Prostate gland (tissue), 2 donors: ENCODE data around the gene GDF7. TPM values are rescaled to one million over a fixed set of nuclear protein-coding genes. Genes with fewer than 3 reads are reported as not detected.

Source experiments
- DNase-seq: peaks from one replicate; pipeline ENCODE4 v3.0.0-alpha.2; 2019; ENCODE audit warnings: low spot score
- H3K27ac ChIP-seq, 2 donors: fragments of 200-600 bp; sonication (generic); 2 replicates each; pipeline ENCODE4 v1.5.1; 2017 to 2019
- H3K27me3 ChIP-seq: fragments of 200-600 bp; sonication (generic); replicated peaks from 2 replicates; pipeline ENCODE4 v1.5.1; 2019; ENCODE audit not compliant: insufficient read depth
- H3K36me3 ChIP-seq, 2 donors: fragments of 200-600 bp; sonication (generic); 1 replicate in 1 of 2; 2 replicates in 1 of 2; pipeline versions ENCODE4 v1.5.1 to v1.8.1; 2017 to 2019
- H3K4me1 ChIP-seq: fragments of 200-600 bp; sonication (generic); replicated peaks from 2 replicates; pipeline ENCODE4 v1.5.1; 2019
- H3K4me3 ChIP-seq, 2 donors: fragments of 200-600 bp; sonication (generic); 2 replicates each; pipeline ENCODE4 v1.5.1; 2017 to 2019
- H3K9me3 ChIP-seq: fragments of 200-600 bp; sonication (generic); 2 replicates; pipeline ENCODE4 v1.5.1; 2017
- CTCF ChIP-seq, 4 experiments: fragments of 200-600 bp in 2 of 4; fragments of 450-650 bp in 2 of 4; sonication (generic) in 2 of 4; IDR thresholded peaks; 1 replicate in 3 of 4; 2 replicates in 1 of 4; pipeline ENCODE4 v1.5.1; 2016 to 2019; ENCODE audit warnings: antibody characterized with exemption in 4 of 4, mild to moderate bottlenecking in 2 of 4, moderate library complexity in 2 of 4
- POLR2A ChIP-seq: fragments of 450-650 bp; IDR thresholded peaks from one replicate; pipeline ENCODE4 v1.6.1; 2016; ENCODE audit warnings: antibody characterized with exemption, mild to moderate bottlenecking
- POLR2AphosphoS5 ChIP-seq: sonication (generic); formaldehyde crosslinking; IDR thresholded peaks from one replicate; pipeline ENCODE4 v1.6.1; 2017; ENCODE audit warnings: antibody characterized with exemption
- WGBS: methylation state at CpG from one replicate; pipeline ENCODE4 v1.1.5; 2018; 5-methylcytosine and 5-hydroxymethylcytosine counted together
- intact Hi-C: fragments of 100-400 bp; cut with DNase I; formaldehyde crosslinking; loops from one replicate; pipeline ENCODE4 v1.14.2; 2022
- total RNA-seq, 2 donors: library from RNA; depleted of rRNA; stranded (reverse); fragments of >200 nt; gene quantifications; one replicate each; pipeline ENCODE4 v1.1.0, GENCODE V29; 2016

GDF7 gene
- total RNA-seq, 2 donors from 2014 or later, result 3.3 to 7.0 TPM

- no peak for TF ChIP-seq POLR2A
- TF ChIP-seq POLR2AphosphoS5, result no peak
- TF ChIP-seq CTCF (IDR thresholded peaks at IDR 0.05), result no peak
- Histone ChIP-seq H3K4me1 (no peaks in the 10 kb centered on the region), H3K27ac (no peak overlapping the region), H3K27me3 (no peaks in the 10 kb centered on the region), H3K36me3 (no peaks in the 10 kb centered on the region), H3K9me3 (no peaks in the 10 kb centered on the region), H3K4me3 (no peak overlapping the region)
- WGBS, result 94% methylated on average over 5 of the region's 5 CpGs
- DNase-seq, result no peak
- intact Hi-C loops, result no loop called here
These were observed 60.0 kb downstream of the GDF7 start for GRCh38 chr2:20726913-20727312.

GRCh38 chr2:20728114-20728758, 61.3 kb downstream of the GDF7 start:
- Histone ChIP-seq H3K36me3 (no peaks in the 10 kb centered on the region), H3K4me3 (no peak overlapping the region), H3K9me3 (no peaks in the 10 kb centered on the region), H3K27ac (no peak overlapping the region), H3K27me3 (no peaks in the 10 kb centered on the region), H3K4me1 (no peaks in the 10 kb centered on the region)
- 48% methylated on average over 4 of the region's 4 CpGs for WGBS
- no peak for TF ChIP-seq CTCF (IDR thresholded peaks at IDR 0.05)
- TF ChIP-seq POLR2AphosphoS5, result no peak
- TF ChIP-seq POLR2A, result no peak
- DNase-seq, result no peak
- intact Hi-C loops, result no loop called here

Other genes starting within 250 kb of the GDF7 start
- gene RHOB, start 220.1 kb upstream of the GDF7 start, total RNA-seq, result 100 to 1,000 TPM; 391 to 554 TPM
- gene HS1BP3, start 16.0 kb upstream of the GDF7 start, total RNA-seq, result 10 to 100 TPM; 29.9 to 39.4 TPM
- gene LDAH, start 156.0 kb downstream of the GDF7 start, total RNA-seq, result 10 to 100 TPM in 1 of 2 donors, 1 to 10 TPM in 1; 6.6 to 17.3 TPM